Measurements from ENCODE around the gene HBG2.
"Not testable (repeated sequence)": the region's sequence is repeated elsewhere in the genome, so short reads cannot be mapped to it uniquely, and the experiment has no call there.

Gene HBG2

DNA sequence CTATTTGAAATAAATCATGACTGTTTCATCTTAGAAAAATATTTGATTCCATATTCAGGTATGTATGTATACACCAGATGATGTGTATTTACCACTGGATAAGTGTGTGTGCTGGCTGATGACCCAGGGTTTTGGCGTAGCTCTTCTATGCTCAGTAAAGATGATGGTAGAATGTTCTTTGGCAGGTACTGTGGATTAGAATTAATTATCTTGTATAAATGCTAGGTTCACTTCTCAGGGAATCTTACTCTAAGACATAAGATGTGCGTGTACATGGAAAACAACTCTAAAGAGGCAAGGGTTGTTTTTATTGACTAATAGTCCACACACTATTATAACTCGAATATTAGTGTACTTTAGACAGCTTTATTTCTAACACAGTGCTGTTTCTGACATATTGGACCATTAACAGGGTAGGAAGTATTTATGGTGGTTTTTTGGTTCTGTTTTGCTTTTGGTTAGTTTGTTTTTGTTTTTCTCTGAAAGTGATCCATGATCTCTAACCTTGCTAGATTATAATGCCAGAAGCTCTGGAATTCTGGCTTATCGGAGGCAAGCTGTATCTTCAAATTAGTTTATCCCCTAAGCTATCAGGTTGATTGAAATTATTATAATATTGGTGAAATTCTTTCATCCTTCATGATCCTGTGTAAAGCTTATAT is 3.9 kb downstream of the HBG2 start:
- H2BK5ac ChIP-seq (ENCODE audit: low read length): no peak overlapping the region
- no peak overlapping the region for H3K4me3 ChIP-seq (ENCODE audit: low read length in 2 of 2)
- no peak overlapping the region for H2BK12ac ChIP-seq (ENCODE audit: low read length)
- H3K27ac ChIP-seq (replicated peaks; ENCODE audit: low read length): no peak overlapping the region
- H2AFZ ChIP-seq (ENCODE audit: low read length): no peak overlapping the region
- no peaks in the 10 kb centered on the region for H3K4me1 ChIP-seq (ENCODE audit: control insufficient read depth in 2 of 2, insufficient read depth in 1 of 2, low read depth in 1 of 2, low read length in 2 of 2)
- no peak overlapping the region for H3K23ac ChIP-seq (ENCODE audit: low read depth, low read length, poor library complexity)
- WGBS, 2 donors (ENCODE audit: extremely low coverage in 2 of 2, insufficient read length in 2 of 2, insufficient replicate concordance in 1 of 2): no CpG with 5 or more reads among the region's 4 CpGs
- H3K27me3 ChIP-seq (ENCODE audit: control insufficient read depth in 3 of 3, insufficient read depth in 3 of 3, low read depth in 1 of 3, low read length in 3 of 3): no peaks in the 10 kb centered on the region
- no peaks in the 10 kb centered on the region for H3K79me1 ChIP-seq (ENCODE audit: low read depth, low read length)
- no peak overlapping the region for H2AK5ac ChIP-seq (ENCODE audit: low read depth, low read length)
- H3K4me2 ChIP-seq (ENCODE audit: insufficient read depth, low read length, poor library complexity, severe bottlenecking): no peak overlapping the region
- no peak overlapping the region for H3K4ac ChIP-seq (ENCODE audit: low read length)
- no peak overlapping the region for H4K8ac ChIP-seq (ENCODE audit: low read depth, low read length)
- no peak overlapping the region for H3K18ac ChIP-seq (ENCODE audit: low read length)
- no peaks in the 10 kb centered on the region for H3K36me3 ChIP-seq (replicated peaks in 1 of 2; ENCODE audit: control insufficient read depth in 2 of 2, insufficient read depth in 2 of 2, low read length in 2 of 2)
- H2BK120ac ChIP-seq (ENCODE audit: low read depth, low read length): no peak overlapping the region
- no peak overlapping the region for H3K9ac ChIP-seq (ENCODE audit: low read depth, low read length, poor library complexity)
- no peak overlapping the region for H4K91ac ChIP-seq (ENCODE audit: low read depth, low read length, poor library complexity)
- no peaks in the 10 kb centered on the region for H3K9me3 ChIP-seq (replicated peaks in 1 of 2; ENCODE audit: control insufficient read depth in 2 of 2, insufficient read depth in 1 of 2, low read depth in 1 of 2, low read length in 2 of 2)
- no peak overlapping the region for H2BK15ac ChIP-seq (ENCODE audit: low read length)
- H3K14ac ChIP-seq (ENCODE audit: low read length): no peak overlapping the region
- DNase-seq (ENCODE audit: low spot score): no peak

DNA sequence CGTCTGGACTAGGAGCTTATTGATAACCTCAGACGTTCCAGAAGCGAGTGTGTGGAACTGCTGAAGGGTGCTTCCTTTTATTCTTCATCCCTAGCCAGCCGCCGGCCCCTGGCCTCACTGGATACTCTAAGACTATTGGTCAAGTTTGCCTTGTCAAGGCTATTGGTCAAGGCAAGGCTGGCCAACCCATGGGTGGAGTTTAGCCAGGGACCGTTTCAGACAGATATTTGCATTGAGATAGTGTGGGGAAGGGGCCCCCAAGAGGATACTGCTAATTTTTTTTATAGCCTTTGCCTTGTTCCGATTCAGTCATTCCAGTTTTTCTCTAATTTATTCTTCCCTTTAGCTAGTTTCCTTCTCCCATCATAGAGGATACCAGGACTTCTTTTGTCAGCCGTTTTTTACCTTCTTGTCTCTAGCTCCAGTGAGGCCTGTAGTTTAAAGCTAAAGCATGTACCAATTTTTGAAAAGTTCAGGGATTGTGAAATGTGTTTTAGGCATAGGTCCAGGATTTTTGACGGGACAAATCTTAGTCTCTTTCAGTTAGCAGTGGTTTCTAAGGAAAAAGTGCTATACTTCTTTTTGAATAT is 4.7 kb downstream of the HBG2 start, which contains the start of gene HBG1:
TSS of gene HBG1 (minus strand) at position 51 of the 590 bp plus-strand sequence. CDS start 53 bp downstream, outside the sequence.
- WGBS, 2 donors (ENCODE audit: extremely low coverage in 2 of 2, insufficient read length in 2 of 2, insufficient replicate concordance in 1 of 2): no CpG with 5 or more reads among the region's 9 CpGs
- H3K23ac ChIP-seq (ENCODE audit: low read depth, low read length, poor library complexity); H3K27me3 ChIP-seq (ENCODE audit: control insufficient read depth in 3 of 3, insufficient read depth in 3 of 3, low read depth in 1 of 3, low read length in 3 of 3); H4K91ac ChIP-seq (ENCODE audit: low read depth, low read length, poor library complexity); H3K14ac ChIP-seq (ENCODE audit: low read length); H3K9me3 ChIP-seq (replicated peaks in 1 of 2; ENCODE audit: control insufficient read depth in 2 of 2, insufficient read depth in 1 of 2, low read depth in 1 of 2, low read length in 2 of 2); H2BK5ac ChIP-seq (ENCODE audit: low read length); H3K79me1 ChIP-seq (ENCODE audit: low read depth, low read length); H3K27ac ChIP-seq (replicated peaks; ENCODE audit: low read length); H2BK120ac ChIP-seq (ENCODE audit: low read depth, low read length); H3K18ac ChIP-seq (ENCODE audit: low read length); H3K4me1 ChIP-seq (ENCODE audit: control insufficient read depth in 2 of 2, insufficient read depth in 1 of 2, low read depth in 1 of 2, low read length in 2 of 2); H2AK5ac ChIP-seq (ENCODE audit: low read depth, low read length); H3K9ac ChIP-seq (ENCODE audit: low read depth, low read length, poor library complexity); H4K8ac ChIP-seq (ENCODE audit: low read depth, low read length); H3K4me3 ChIP-seq (ENCODE audit: low read length in 2 of 2); H2BK15ac ChIP-seq (ENCODE audit: low read length); H3K4me2 ChIP-seq (ENCODE audit: insufficient read depth, low read length, poor library complexity, severe bottlenecking); H3K4ac ChIP-seq (ENCODE audit: low read length); H2AFZ ChIP-seq (ENCODE audit: low read length); H2BK12ac ChIP-seq (ENCODE audit: low read length); DNase-seq (ENCODE audit: low spot score); H3K36me3 ChIP-seq (replicated peaks in 1 of 2; ENCODE audit: control insufficient read depth in 2 of 2, insufficient read depth in 2 of 2, low read length in 2 of 2): not testable (repeated sequence)

DNA sequence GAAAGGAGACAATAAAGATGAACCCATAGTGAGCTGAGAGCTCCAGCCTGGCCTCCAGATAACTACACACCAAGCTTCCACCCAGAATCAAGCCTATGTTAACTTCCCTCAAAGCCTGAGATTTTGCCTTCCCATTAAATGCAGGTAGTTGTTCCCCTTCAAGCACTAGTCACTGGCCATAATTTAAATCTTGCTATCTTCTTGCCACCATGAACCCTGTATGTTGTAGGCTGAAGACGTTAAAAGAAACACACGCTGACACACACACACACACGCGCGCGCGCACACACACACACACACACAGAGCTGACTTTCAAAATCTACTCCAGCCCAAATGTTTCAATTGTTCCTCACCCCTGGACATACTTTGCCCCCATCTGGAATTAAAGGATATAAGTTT is 6.1 kb downstream of the HBG2 start:
- not testable (repeated sequence) for H3K18ac ChIP-seq (ENCODE audit: low read length); H4K8ac ChIP-seq (ENCODE audit: low read depth, low read length); H3K4me1 ChIP-seq (ENCODE audit: control insufficient read depth in 2 of 2, insufficient read depth in 1 of 2, low read depth in 1 of 2, low read length in 2 of 2); H3K27me3 ChIP-seq (ENCODE audit: control insufficient read depth in 3 of 3, insufficient read depth in 3 of 3, low read depth in 1 of 3, low read length in 3 of 3); H2BK12ac ChIP-seq (ENCODE audit: low read length); H2BK5ac ChIP-seq (ENCODE audit: low read length); H2AK5ac ChIP-seq (ENCODE audit: low read depth, low read length); DNase-seq (ENCODE audit: low spot score); H3K9me3 ChIP-seq (replicated peaks in 1 of 2; ENCODE audit: control insufficient read depth in 2 of 2, insufficient read depth in 1 of 2, low read depth in 1 of 2, low read length in 2 of 2); H2BK120ac ChIP-seq (ENCODE audit: low read depth, low read length); H4K91ac ChIP-seq (ENCODE audit: low read depth, low read length, poor library complexity); H2BK15ac ChIP-seq (ENCODE audit: low read length); H3K23ac ChIP-seq (ENCODE audit: low read depth, low read length, poor library complexity); H3K4ac ChIP-seq (ENCODE audit: low read length); H3K79me1 ChIP-seq (ENCODE audit: low read depth, low read length); H3K9ac ChIP-seq (ENCODE audit: low read depth, low read length, poor library complexity); H2AFZ ChIP-seq (ENCODE audit: low read length); H3K27ac ChIP-seq (replicated peaks; ENCODE audit: low read length); H3K36me3 ChIP-seq (replicated peaks in 1 of 2; ENCODE audit: control insufficient read depth in 2 of 2, insufficient read depth in 2 of 2, low read length in 2 of 2); H3K4me3 ChIP-seq (ENCODE audit: low read length in 2 of 2); H3K4me2 ChIP-seq (ENCODE audit: insufficient read depth, low read length, poor library complexity, severe bottlenecking); H3K14ac ChIP-seq (ENCODE audit: low read length)
- no CpG with 5 or more reads among the region's 7 CpGs for WGBS, 2 donors (ENCODE audit: extremely low coverage in 2 of 2, insufficient read length in 2 of 2, insufficient replicate concordance in 1 of 2)

DNA sequence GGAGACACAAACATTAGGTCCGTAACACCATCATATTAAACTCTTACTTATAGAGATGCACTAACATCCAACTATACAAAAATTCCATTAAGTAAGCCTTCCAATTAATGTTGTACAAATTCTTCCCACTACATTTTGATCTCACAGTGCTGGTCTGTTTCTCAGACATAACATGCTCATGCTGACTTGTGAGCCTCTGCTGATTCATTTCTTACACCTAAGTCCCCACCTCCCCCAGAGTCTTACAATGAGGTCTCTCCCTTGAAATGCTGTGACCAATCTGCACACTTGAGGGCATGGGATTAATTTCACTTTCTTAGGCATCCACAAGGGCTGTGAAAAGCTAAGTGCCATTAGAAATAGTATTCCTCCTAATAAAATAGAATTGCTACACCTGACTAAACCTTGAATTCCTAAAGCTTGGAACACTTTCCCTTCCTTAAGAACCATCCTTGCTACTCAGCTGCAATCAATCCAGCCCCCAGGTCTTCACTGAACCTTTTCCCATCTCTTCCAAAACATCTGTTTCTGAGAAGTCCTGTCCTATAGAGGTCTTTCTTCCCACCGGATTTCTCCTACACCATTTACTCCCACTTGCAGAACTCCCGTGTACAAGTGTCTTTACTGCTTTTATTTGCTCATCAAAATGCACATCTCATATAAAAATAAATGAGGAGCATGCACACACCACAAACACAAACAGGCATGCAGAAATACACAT is 6.9 kb downstream of the HBG2 start:
- Histone ChIP-seq H2BK12ac (ENCODE audit: low read length) (no peak overlapping the region), H4K91ac (ENCODE audit: low read depth, low read length, poor library complexity) (no peak overlapping the region), H2AFZ (ENCODE audit: low read length) (no peak overlapping the region), H3K14ac (ENCODE audit: low read length) (no peak overlapping the region), H2BK15ac (ENCODE audit: low read length) (no peak overlapping the region), H4K8ac (ENCODE audit: low read depth, low read length) (no peak overlapping the region), H3K18ac (ENCODE audit: low read length) (no peak overlapping the region), H3K36me3 (replicated peaks in 1 of 2; ENCODE audit: control insufficient read depth in 2 of 2, insufficient read depth in 2 of 2, low read length in 2 of 2) (no peaks in the 10 kb centered on the region), H3K4me2 (ENCODE audit: insufficient read depth, low read length, poor library complexity, severe bottlenecking) (no peak overlapping the region), H3K27ac (replicated peaks; ENCODE audit: low read length) (no peak overlapping the region), H3K79me1 (ENCODE audit: low read depth, low read length) (no peaks in the 10 kb centered on the region), H3K4me1 (ENCODE audit: control insufficient read depth in 2 of 2, insufficient read depth in 1 of 2, low read depth in 1 of 2, low read length in 2 of 2) (no peaks in the 10 kb centered on the region), H3K4me3 (ENCODE audit: low read length in 2 of 2) (no peak overlapping the region), H2BK120ac (ENCODE audit: low read depth, low read length) (no peak overlapping the region), H2BK5ac (ENCODE audit: low read length) (no peak overlapping the region), H3K27me3 (ENCODE audit: control insufficient read depth in 3 of 3, insufficient read depth in 3 of 3, low read depth in 1 of 3, low read length in 3 of 3) (no peaks in the 10 kb centered on the region), H2AK5ac (ENCODE audit: low read depth, low read length) (no peak overlapping the region), H3K4ac (ENCODE audit: low read length) (no peak overlapping the region), H3K9me3 (replicated peaks in 1 of 2; ENCODE audit: control insufficient read depth in 2 of 2, insufficient read depth in 1 of 2, low read depth in 1 of 2, low read length in 2 of 2) (no peaks in the 10 kb centered on the region), H3K9ac (ENCODE audit: low read depth, low read length, poor library complexity) (no peak overlapping the region), H3K23ac (ENCODE audit: low read depth, low read length, poor library complexity) (no peak overlapping the region)
- WGBS, 2 donors (ENCODE audit: extremely low coverage in 2 of 2, insufficient read length in 2 of 2, insufficient replicate concordance in 1 of 2): no CpG with 5 or more reads among the region's 3 CpGs
- DNase-seq (ENCODE audit: low spot score): no peak

All from neuronal stem cell (in vitro differentiated cells).